GM21381 (cell line): ENCODE results near the gene FBXW12.

Experiments
- ATAC-seq: cut with Tn5 transposase; IDR thresholded peaks from one replicate; pipeline ENCODE4 v1.9.1; 2021; ENCODE audit warnings: mild to moderate bottlenecking, moderate library complexity; ENCODE audit not compliant: unreplicated experiment

The FBXW12 gene

DNA sequence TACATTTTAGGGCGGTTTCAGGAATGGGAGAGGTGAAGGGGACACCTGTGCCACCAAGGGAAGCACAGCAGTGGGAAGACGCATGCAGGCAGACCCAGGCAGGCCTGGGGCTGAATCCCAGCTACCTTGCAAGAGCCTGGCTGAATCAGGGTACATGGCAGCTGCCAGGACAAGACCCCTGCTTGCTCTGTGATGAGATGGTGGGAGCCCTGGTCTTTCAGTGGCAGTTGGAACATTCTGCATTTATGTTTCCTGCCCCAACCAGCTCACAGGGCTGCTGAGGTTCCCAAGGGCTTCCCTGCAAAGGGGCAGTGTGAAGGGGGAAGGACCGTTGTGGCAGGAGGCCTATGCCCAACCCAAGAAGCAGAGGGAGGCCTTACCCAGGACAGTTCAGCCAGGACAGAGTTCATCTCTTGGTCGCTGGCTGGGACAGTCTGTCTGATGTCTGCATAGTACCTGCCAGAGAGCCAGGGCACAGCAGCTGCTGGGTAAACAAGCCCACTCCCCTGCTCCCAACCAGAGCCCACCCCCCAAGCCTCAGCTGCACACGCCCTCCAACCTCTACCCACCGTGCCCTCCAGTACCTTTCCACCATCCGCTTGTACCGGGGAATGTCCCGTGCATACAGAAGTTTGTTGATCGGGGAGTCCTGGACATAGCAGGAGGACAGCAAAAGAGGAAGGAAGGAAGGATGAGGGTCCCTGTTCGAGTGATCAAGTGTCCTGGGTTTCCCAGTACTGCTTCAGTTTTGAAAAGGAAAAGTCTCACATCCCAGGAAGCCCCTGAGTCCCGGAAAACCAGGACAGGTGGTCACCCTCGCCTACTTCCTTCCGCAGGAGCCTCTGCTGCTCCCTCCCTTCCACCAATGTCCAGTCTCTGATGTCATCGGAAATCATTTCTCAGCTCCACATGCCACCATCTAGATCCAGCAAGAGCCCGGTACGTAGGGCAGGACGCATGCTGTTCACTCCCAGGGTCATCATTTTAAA lies 34.7 kb downstream of the FBXW12 start:
- ATAC-seq = no peak

DNA sequence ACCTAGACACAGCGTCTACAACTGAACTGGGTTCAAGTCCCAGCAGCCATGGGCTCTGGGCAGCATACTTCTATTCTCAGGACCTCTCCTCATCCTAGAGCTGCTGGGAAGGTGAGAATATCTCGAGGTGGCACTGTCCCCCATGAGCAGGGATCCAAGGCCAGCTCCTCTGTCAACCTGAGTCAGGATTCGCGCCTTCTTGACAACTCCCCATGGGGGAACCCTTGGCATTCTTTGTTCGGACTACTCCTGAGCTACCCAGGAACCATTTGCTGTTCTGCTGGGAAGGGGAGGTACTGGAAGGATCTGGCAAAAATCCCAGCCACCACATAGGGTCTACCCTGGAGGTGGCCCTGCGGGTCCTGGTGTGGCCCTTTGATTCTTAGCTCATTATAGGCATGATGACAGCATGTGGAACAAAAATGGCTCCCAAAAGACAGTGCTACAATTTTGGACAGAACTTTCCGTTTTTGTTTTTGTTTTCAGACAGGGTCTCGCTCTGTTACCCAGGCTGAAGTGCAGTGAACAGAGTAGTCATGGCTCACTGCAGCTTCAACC lies 35.6 kb downstream of the FBXW12 start:
- ATAC-seq = no peak

- no peak for ATAC-seq
Observed at GRCh38 chr3:48408823-48409281, 36.8 kb downstream of the FBXW12 start.

GRCh38 chr3:48409291-48410201 lies 37.5 kb downstream of the FBXW12 start:
- ATAC-seq = no peak

GRCh38 chr3:48410205-48411040 lies 38.4 kb downstream of the FBXW12 start:
- ATAC-seq = no peak

DNA sequence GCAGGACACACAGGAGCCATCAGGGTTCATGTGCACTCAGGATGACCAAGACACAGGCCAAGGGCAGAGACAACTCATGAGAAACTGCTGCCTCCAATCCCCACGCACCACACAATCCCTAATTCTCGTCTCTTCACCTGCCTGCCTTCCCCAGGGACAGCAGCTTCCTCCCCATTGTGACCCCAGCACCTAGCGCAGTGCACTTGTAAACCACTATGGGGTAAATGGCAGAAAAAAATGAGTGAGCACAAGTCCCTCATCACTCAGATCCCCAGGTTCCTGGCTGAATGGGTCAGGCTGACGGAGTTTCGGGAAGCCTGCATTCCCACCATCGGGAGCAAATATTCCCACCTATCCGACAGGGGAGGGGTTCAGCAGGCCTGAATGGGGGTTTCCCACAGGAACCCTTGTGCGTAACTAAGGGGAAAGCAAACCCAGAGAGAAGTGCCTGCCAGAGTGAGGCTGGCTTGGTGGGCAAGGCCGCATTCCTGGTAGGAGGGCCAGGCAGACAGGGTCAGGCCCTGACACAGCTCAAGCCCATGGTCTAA lies 39.1 kb downstream of the FBXW12 start:
- ATAC-seq = no peak

DNA sequence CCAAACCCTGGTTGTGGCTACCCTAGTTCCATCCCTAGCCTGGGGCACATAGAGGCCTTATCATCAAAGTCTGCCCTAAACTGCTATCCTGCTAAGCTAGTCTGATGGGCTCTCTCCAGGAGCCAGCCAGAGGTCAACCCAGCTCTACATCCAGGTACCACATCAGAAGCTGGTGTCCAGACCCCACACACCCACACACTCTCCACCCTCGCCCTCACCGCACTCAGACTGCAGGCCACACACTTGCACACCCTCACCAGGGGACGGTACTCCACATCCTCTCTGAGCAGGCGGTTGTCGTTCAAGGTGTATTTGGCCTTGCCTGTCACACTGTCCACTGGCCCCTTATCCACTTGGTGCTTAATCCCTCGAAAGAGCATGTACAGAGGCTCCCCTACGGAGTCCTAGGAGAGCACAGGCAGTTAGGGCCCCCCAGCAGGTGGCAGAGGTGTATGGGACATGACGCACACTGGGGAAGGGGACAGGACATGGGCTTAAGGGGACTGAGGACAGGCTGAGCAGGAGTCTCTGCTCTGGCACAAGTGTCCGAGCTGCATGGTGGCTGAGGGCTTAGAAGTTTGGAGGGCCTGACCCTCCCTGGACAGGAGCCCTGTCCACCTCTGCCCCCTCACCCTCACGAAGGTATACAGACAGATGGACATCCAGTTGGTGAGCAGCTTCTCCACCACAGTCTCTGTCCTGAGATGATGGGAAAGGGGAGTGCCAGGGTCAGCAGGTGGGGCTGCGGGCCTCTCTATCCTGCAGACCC lies 39.8 kb downstream of the FBXW12 start:
- no peak for ATAC-seq

- no peak for ATAC-seq
Observed at GRCh38 chr3:48412375-48413001, 40.5 kb downstream of the FBXW12 start.

GRCh38 chr3:48413086-48413485 lies 41.1 kb downstream of the FBXW12 start:
- no peak for ATAC-seq

- ATAC-seq = no peak
Observed at GRCh38 chr3:48413611-48414010, 41.6 kb downstream of the FBXW12 start.

GRCh38 chr3:48414376-48415250 lies 42.6 kb downstream of the FBXW12 start:
- no peak for ATAC-seq

DNA sequence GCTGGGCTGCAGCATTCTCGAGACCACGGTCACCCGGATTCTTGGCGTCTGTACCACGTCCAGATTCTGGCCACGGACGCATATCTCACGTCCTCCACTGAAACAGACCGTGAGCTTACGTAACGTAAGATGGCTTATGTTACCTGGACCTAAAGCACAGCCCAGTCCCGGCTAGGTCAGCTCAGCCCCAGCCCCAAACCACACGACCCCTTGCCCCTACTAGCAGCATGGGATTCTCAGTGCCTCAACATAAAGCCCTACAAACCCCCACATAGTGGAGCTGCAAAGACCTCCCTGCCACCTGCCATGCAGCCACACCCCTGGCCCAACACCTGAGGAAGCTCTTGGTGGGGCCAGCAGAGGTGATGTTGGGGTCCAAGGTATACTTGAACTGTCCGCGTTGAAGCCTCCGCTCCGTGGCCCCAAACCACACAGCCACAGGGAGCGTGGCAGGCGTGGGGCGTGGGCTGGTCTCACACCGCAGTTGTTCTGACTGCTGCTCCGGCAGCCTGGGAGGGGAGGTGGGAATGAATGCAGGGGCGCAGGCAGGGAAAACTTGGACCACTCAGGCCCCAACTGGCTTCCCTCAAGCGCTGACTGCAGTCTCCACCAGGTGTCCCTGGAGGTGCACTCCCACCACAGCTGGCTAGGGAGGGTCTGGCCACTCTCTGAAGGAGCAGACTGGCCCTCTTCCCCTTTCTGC lies 43.4 kb downstream of the FBXW12 start:
- no peak for ATAC-seq

- ATAC-seq = no peak
Observed at GRCh38 chr3:48416091-48416505, 44.1 kb downstream of the FBXW12 start.

DNA sequence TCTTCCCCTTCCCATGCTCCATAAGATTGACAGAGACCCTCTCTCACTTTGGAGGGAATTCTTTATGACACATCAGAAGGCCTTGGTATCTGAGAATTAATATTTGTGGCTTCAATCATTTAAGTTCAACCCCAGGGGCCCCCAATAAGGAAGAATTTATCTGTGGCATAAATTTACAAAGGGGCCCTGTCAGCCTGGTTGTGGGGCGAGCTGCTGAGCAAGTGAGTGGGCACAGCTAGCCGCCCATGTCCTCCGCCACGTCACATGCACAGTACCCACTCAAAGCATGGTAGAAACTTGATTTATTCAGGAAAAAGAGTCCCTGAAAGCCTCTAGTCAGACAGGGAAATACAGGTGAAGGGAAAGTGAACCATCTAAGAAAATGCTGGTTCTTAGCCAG lies 44.5 kb downstream of the FBXW12 start:
- no peak for ATAC-seq

DNA sequence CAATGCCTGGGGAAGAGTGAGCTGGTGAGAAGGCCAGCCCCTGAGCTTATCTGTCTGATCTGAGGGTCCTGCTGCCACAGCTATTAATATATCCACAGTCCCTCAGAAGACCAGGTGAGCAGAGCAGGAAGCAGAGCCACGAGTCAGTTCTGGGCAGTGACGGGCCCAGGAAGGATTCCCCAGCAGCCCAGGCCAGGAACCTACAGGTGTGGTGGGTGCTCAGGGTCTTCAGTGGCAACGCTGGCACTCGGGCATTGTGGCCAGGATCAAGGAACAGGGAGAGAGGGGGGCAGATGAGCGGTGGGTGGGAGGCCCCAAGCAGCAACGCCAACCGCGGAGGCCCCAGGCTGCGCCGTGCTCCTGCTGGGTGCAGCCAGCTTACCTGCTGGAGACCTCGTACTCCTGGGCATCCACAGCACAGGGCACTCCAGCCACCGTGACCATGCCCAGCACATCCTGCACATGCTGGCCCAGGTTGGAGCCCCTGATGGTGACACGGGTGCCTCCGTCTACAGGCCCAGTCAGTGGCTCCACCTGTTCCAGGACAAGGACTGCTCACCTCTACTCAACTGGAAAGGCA lies 45.6 kb downstream of the FBXW12 start:
- no peak for ATAC-seq

- ATAC-seq = no peak
Observed at GRCh38 chr3:48418140-48418539, 46.1 kb downstream of the FBXW12 start.

GRCh38 chr3:48418651-48419050 lies 46.6 kb downstream of the FBXW12 start:
- ATAC-seq = no peak
